GM18868 (cell line): ENCODE data around the gene TNP2.

Source experiments
- ATAC-seq: cut with Tn5 transposase; IDR thresholded peaks from one replicate; pipeline ENCODE4 v1.9.1; 2021; ENCODE audit warnings: mild to moderate bottlenecking, moderate library complexity; ENCODE audit not compliant: unreplicated experiment

Gene TNP2

DNA sequence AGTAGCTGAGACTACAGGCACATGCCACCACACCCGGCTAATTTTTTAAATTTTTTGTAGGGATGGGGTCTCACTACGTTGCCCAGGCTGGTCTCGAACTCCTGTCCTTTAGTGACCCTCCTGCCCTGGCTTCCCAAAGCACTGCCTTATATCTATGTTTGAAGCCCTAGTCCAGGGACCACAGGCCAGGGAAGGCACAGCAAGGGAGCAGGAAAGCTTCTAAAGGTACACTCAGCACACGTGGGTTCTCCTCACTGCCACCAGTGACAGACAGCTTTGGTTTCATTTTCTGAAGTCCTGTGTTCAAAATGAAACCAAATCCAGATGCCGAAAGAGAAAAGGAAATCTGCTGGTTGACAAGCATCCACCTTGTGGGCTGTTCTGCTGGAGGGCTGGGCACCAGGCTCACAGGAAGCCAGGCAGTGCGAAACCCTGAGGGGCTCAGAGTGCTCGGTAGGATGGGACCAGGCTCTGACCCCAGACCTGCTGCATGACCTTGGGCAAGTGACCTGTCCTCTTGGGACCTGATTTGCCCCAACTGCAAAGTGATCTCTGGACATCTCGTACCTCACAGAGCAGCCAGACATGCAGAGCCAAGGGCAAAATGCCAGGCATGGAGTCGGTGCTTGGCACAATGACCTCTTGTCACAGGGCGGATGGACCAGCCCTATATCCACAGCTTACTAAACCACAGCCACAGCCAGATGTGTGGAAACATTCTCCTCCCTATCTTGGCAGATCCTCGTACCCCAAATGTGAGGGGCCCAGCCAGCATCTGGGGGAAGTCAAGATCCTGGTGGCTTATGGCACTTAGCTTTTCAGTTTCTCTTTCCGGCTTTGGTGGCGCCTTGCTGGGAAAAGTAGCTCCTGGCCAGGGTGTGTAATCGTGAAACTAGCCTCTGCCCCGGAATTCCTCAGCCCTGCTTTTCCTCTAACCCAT lies 10.3 kb downstream of the TNP2 start:
- no peak for ATAC-seq

DNA sequence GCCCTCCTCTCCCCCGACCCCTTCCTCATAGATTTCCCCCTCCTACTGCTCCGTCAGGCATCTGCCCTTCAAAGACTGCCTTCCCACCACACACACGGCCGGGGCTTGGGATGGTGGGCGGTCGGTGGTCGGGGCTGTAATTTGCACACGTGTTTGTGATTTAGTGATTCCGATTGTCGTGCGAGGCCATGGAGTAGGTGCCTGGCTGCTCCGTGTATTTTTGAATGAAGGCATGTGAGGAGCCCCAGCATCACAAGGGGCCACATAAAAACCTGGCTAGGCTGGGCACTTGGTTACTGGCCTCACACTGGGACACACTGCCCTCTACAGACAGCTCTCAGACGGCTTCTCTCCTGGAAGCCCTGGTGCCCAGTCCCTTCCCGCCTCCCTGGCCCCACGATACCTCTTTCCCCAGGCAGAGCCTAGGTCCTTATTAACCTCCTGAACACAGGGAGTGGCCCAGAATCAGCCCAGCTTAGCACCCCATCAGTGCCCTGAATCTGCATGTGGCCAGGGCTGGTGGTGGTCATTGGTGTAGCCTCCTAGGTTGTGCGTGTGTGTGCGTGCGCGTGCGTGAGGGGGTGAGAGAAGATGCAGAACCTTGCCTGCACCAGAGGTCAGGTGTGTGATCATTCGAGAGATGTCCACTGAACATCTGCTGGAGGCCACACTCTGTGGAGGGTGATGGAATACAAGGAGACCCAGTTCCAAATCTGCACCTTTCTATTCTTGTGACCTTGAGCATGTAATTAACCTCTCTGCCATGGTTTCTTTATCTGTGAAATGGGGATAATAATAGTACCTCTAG lies 11.8 kb downstream of the TNP2 start:
- no peak for ATAC-seq

DNA sequence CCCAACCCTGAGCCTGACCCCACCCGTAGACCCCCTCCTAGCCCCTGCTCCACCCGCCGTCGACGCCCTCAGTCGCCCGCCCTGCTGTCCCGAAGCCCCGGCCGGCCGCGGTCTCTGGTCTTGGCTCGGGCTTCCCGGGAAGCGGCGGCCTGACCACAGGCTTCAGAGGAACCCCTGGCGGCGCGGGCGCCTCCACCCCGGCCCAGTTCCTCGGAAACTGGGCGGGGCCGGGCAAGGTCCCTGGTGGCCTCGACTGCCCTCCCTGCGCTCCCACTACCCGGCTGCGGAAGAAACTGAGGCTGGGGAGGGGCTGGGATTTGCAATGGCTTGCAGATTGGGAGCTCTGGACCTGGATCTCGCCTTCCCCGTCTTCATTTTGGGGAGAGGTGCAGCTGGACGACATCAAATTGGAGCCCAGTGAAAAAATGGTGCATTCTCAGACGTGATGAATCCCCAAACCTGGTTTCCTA lies 12.4 kb downstream of the TNP2 start:
- no peak for ATAC-seq

DNA sequence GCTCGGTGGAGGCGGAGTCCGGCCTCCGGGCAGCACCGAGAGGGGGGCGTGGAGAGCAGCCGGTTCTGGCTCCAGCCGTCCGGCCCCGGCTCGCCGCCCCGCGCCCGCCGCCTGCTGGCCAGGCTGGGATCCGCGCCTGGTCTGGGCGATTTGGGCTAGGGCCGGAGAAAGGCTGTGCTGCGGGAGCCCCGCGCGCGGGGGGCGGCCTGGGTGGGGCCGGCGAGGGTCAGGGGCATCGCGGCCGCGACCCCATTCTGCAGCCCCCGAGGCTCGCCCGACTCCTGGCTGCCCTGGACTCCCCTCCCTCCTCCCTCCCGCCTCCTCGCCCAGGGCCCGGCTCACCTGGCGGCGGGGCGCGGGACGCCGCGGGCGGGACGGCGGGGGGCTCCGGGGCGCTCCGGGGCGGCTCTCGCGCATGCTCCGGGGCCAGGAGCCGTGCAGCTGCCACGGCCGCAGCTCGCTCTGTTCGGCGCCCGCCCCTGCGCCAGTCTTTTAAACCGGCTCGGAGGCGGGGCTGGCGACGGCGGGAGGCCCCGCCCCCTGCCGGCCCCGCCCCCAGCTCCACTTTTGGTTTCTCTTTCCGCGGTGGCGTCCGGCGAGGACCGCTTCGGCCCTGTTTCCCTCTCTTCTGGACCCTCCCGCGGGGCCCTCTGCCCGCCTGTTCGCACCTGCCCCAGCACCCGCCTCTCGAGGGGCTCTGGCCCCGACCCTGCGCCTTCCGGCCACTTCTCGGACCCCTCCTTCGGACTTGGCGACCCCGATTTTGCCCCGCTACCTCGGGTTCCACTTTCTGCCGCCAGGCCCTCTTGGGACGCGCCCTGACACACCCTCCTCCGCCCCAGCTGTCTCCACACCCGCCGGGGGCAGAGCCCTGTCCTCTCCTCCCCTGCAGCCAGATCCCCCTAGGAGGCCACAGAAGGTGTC lies 13.1 kb downstream of the TNP2 start, which contains the start of gene SOCS1:
Gene SOCS1, minus strand, starts transcription at position 468 of the 924 bp plus-strand sequence. CDS start 726 bp downstream, outside the sequence.
- peak; percentile 54 for ATAC-seq

DNA sequence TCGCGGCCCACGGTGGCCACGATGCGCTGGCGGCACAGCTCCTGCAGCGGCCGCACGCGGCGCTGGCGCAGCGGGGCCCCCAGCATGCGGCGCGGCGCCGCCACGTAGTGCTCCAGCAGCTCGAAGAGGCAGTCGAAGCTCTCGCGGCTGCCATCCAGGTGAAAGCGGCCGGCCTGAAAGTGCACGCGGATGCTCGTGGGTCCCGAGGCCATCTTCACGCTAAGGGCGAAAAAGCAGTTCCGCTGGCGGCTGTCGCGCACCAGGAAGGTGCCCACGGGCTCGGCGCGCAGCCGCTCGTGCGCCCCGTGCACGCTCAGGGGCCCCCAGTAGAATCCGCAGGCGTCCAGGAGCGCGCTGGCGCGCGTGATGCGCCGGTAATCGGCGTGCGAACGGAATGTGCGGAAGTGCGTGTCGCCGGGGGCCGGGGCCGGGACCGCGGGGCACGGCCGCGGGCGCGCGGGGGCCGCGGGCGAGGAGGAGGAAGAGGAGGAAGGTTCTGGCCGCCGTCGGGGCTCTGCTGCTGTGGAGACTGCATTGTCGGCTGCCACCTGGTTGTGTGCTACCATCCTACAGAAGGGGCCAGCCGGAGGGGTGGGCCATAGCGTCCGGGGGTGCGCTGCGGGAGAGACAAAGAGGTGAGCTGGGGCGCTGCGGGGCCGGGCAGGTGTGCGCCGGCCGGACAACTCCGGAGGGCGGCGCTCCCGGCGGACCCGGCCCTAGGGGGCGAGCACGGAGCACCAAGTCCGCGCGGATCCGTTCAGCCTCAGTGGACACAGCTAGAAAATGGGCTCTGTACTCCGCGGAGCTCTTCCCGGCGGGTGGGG lies 14.0 kb downstream of the TNP2 start:
- no peak for ATAC-seq

DNA sequence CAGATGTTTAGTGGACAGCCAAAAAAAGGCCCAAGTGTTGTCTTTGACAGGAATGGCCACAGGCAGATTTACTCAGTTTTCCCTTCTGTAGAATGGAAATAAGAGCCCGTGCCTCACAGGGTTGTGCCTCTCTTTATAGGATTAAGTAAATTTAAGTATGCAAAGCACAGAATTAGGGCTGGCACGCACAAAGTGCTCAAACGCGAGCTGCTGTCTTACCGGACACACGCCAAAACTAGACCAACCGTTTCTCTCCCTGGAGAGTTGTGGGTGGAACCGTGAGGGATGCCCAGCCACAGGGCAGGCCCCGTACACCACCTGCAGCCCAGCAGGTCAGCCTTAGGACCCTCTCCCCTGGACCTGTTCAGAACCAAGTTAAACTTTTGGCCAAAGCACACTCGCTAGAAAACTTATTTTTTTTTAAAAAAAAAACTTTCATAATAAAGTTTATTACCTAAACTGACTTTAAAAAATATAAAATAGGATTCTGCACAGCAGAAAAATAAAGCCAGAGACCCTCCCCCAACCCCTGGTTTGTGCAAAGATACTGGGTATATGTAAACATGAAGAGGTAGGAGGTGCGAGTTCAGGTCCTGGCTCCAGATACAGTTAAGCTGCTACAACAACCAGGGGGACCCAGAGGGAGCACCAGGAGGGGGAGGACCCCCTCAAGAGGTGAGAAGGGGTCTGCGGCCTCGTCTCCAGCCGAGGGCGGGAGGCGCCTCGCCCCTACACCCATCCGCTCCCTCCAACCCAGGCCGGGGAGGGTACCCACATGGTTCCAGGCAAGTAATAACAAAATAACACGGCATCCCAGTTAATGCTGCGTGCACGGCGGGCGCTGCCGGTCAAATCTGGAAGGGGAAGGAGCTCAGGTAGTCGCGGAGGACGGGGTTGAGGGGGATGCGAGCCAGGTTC lies 14.9 kb downstream of the TNP2 start:
- no peak for ATAC-seq

DNA sequence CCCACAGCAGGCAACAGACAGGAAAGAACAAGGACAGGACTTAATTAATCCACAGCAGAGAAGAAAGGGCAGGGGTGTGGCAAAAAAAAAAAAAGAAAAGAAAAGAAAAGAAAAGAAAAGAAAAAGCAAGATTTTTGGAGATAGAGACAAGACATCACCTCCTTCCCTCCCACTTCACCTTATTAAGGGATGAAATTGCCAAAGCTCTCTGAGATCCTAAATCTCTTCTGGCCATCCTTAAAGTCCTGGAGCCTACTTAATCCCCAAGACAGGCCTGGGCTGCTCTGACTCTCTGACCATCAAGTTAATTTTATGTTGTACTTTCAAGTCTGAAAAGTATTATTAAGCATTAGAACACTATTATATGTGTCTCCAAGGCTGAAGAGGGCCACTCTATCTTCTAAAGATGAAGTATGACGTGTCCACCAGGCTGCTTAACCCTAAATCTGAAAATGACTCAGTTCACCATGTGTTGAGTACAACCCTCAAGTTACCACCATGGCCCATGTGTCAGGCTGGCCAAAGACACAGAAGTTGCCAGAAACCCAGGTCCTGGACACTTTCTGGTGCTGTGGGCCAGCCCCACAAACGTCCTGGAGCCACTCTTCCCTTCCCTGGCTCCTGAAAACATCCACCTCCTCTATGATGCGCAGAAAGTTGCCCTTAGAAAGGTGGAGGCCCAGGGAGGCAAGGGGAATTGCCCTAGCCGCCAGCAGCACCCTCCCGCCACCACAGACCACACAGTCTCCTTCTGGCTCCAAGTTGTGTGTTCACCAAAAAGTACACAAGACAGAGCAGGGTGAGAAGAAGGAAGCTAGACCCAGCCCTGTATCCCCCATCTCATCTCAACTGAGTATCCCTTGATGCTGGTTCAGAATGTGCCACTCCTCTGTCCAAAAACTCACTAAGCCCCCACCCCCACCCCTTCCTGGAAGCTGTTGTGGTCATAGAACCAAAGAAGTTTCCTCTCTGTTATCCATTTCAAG lies 15.8 kb downstream of the TNP2 start:
- ATAC-seq = no peak

DNA sequence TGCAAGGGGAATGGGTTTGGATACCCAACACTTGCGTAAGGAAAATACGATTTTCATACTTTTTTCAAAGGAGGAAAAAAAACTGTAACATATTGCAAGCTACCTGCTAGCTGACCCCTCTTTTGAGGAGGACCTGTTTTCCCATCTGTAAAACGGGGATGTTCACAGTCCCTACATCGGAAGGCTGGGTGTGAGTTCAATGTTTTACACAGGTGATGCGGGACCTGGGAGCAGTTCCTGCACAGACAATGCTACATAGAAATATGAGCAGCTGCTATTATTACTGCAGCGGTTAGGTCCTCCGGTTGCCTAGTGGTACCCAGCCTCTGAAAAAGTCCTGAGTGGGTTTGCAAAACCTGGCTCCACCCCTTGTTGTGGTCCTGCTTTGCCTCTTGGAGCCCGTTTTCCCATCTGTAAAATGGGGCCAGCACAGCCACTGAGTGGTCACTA lies 16.6 kb downstream of the TNP2 start:
- ATAC-seq = no peak

DNA sequence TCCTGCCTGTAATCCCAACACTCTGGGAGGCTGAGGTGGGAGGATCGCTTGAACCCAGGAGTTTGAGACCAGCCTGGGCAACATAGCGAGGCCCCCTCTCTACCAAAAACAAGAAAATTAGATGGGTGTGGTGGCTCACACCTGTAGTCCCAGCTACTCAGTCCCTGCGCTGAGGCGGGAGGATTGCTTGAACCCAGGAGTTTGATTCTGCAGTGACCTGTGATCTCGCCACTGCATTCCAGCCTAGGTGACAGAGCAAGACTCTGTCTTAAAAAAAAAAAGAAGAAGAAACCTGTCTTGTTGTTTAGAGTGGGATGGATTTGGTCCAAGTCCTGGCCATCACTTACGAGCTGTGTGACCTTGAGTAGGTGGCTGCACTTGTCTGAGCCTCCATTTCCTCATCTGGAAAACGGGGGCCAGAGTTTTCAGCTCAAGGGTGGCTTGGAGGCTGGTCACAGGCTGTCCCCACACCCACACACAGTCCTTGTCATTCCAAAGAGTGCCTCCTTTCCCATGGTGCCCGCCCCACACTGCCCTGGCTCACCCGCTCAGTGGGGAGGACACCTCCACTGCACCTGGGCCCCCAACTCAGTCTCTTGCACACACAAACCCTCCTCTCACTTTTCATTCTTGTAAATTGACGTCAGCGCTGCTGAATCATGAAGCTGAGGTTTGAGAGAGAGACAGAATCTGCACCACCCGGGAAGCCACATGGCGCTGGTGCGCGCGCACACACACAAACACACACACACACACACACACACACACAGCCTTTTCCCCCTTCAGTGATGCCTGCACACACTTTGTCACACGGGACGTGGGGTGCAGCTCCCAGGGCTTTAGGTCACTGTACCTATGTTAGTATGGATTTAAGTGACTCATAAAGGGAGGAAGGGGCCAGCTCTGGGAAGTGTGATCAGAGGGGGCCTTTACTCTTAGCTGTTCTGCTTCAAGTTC lies 17.3 kb downstream of the TNP2 start:
- ATAC-seq = no peak

DNA sequence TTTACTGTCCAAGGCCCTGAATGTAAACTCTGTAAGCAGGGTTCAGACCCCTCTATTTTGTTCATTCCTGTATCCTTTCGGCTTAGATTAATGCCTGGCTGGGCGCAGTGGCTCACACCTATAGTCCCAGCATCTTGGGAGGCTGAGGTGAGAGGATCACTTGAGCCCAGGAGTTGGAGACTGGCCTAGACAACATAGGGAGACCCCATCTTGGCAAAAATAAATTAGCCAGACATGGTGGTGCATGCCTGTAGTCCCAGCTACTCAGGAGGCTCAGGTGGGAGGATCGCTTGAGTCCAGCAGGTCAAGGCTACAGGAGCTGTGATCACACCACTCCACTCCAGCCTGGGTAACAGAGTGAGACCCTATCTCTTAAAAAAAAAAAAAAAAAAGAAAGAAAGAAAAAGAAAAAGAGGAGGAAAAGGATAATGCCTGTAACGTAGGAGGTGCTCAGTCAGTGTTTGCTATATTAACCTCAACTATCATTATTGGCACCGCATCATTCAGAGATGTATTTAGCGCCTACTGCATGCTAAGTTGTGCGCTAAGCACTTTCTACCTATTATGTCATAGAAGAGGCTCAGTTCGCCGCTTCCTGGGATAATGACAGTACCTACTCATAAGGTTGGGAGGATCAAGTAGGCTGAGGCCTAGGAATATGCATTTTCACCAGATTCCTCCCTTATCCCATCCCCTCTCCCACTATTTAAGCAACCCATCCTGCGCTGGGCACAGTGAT lies 18.2 kb downstream of the TNP2 start:
- no peak for ATAC-seq

DNA sequence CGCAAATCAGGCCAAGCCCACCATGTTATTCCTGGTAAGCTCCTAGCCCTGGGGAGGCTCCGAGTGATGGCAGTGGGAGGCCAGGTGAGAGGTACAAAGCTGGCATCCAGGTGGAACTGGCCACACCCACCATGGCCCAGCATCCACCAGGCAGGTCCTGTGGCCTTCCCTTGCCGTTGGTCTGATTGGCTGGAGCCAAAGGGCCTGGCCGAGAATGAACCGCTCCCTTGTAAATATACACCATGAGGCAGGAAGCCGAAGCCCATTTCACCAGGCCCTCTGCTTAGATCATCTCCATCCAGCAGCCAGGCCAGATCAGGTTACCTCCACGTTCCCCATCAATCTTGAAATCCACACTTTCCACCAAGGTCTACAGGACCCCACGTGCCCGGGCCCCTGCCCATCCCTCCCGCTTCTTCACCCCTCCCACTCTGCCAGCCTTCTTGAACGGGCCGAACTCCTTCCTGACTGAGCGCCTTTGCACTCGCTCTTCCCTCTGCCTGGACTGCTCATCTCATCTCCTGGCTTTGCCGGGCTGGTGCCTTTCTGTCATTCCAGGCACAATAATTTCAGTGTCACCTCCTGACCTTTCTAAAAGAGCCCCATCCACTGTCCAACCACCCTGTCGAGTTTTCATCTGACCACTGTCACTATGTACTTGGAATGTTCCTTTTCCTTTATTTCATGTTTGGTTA lies 18.9 kb downstream of the TNP2 start:
- no peak for ATAC-seq

DNA sequence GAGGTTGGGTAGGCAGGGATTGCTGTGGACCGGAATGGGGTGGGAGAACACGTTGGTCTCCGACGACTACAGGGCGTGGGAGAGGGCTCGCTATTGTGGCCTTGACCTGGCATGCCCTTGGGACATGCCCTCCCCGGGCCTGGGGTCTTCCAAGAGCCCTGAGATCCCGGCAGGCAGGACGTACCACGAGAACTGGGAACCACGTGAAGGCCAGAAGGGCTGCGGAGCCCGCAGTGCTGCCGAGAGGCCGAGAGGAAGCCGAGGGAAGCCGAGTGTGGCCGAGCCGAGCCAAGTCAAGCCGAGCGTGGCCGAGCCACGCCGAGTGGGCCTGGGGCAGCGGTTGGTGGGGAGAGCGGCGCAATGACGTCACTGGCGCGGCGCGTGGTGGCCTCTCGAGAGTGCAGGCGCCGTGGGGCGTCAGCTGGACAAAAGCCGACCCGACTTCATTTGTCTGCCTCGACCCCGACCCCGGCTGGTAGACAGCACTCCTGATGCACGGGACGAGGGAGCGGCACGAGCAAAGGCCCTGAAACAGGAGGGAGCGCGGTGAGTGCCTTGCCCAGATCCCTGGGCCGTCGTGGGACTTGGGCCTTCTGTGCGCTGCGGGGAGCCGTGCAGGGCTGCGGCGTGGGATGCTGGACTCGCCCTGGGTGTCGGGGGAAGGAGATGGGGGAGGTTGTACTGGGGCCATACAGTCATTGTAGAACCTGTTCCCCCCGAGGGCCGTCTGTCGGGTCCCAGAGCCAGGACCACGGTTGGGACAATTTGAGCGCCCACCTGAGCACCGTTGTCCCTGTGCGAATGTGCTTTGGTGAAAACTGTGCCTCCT lies 19.7 kb downstream of the TNP2 start:
- ATAC-seq = no peak

DNA sequence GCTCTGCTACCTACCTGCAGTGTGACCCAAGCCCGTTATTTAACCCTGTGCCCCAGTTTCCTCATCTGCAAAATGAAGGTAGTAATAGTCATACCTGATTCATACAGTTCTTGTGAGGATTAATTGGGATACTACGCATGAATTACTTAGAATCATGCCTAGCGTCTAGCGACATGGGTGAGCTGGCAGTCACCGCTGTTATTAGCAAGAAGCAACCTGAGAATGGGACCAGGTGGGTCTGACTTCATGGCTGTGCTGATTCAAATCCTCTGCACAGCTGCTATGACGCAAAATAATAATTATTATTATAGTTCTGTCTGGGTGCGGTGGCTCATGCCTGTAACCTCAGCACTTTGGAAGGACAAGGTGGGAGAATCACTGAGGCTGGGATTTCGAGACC lies 21.0 kb downstream of the TNP2 start:
- peak; percentile 39 for ATAC-seq

DNA sequence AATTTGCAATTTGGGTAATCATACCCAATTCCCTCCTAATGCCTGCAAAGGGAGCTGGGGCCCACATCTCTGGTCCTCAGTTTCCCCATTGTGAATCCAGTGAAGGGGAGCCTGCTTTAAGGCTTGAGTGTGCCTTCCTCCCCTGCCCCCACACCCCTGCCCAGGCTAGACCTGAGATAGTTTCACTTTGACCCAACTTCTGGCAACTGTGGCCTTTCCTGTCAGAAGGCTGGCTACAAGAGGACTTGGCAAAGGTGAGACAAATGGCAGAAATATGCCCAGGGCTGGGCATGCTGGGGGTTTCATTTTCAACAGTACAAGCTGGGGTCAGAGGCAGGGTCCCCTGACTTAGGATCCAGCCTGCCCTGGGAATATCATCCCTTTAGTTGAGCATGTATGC lies 23.1 kb downstream of the TNP2 start:
- ATAC-seq = no peak
